Kidney capillary endothelial cell (primary cell): Measurements from ENCODE around the gene SIDT1.
A peak's percentile ranks its signal among the peaks of the same experiment; 100 is the strongest.

ENCODE experiments used
- DNase-seq: peaks from one replicate; pipeline ENCODE4 v3.0.0-alpha.2; 2018; ENCODE audit warnings: low spot score

The SIDT1 gene

GRCh38 chr3:113597596-113598354, 65.4 kb downstream of the SIDT1 start:
- no peak for DNase-seq

GRCh38 chr3:113600418-113601182, 68.2 kb downstream of the SIDT1 start:
- DNase-seq: no peak

GRCh38 chr3:113601240-113601639, 68.9 kb downstream of the SIDT1 start:
- no peak for DNase-seq

DNA sequence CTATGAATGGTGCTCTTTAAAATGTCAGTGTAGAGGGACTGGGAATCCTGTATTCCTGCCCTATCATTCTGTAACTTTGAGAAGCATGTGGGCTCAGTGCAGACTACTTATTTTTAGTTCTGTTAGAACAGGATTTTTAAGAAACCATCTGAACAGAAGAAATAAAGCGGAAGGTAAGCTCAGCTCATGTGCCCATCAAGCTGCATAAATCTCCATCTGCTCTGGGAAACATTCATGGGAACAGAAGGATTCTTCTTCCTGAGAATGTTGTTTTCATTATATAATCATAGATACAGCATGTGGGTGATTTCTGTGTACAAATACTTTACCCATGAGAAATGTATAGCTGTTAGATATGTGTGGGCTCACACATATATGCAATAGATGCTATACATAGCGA, 69.9 kb downstream of the SIDT1 start:
- DNase-seq: no peak

DNA sequence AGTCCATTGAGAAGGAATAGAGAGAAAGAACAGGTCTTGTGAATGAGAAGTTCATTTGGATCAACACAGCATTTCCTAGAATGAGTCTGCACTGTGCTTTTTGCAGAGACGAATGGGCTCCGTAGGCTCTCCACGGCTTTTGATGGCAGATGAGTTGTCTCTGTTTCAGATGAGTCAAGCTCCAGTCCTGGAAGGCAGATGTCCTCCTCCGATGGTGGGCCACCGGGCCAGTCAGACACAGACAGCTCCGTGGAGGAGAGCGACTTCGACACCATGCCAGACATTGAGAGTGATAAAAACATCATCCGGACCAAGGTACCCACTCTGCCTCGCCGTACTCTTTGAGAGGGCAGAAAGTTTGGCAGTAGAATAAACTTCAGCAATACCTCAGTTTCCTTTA, 70.5 kb downstream of the SIDT1 start:
- DNase-seq: no peak

DNA sequence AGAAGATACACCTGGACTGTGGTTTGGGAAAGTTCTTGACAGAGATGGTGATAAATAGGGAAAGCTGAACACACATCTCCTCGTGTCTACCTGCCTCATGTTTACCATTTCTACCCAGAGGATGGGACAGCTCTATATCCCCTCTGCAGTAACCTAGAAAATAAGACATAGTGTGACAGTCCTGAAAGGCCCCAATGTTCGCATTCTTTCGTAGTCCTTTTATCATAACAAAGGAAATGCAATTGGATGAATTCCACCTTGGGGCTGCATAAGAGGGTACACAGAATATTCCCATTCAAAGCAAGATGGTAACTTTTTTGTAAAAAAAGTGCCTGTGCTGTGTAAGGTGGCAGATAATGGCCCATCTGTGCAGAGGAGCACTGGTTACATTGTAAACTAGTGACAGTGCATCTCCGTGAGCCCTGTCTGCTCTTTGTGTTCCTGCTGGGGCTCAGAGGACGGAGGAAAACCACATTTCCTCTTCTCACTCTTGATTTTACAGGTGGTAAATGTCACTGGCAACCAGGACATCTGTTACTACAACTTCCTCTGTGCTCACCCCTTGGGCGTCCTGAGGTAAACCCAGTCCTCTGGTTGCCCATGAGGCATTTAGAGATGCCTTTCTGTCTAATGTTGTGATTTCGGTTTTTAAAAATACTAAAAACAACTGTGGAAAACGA, 74.3 kb downstream of the SIDT1 start:
- no peak for DNase-seq

DNA sequence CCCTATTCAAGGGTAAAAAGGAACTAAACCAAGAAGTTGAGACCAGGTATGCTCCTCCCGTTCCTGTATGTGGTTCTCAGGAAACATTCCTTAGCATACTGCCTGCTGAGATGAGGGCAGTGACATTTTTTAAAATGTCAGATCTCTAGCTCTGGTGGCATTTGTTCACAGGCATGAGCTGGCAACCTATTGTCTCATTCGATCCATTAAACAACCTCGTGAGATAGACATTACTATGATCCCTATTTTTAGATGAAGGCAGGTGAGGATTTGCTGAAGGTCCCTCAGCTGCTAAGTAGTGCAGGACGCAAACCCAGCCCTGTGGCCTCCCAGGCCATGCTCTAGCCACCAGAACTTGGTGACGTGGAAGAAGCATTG, 74.9 kb downstream of the SIDT1 start:
- DNase-seq: no peak

DNA sequence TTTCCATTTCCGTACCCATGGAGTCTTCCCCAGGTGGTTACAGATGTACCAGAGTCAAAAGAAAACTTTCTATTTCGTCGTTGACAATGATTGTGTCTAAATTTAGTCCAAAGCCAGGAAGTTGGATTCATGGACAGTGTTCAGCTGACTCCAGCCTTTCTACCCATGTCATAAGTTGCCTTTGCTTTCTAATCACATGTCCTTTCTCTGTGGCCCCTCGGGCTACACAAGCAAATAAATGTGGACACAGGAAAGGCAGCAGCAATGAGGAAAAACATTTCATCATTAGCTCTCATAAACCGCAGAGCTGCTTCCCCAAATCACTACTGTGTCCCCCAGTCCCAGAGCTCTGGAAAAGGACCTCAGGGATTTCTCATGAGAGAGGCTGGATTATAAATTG, 82.0 kb downstream of the SIDT1 start:
- DNase-seq: peak; percentile 52

DNA sequence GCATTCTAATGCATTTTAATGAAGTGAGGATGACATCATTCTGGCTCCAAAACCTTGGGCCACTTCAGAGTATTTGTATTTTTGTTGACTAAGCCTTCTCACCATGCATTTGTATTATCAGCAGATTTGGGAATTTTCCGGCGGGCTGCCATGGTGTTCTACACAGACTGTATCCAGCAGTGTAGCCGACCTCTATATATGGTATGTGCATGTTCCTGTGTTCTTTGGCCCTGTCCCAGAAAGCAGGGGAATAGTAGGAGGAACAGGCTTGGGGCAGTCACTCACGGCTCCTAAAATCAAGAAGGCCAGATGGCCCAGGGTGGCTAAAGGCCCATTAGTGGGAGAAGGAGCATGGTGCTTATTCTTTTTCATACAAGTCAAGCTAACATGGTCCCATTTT, 83.6 kb downstream of the SIDT1 start:
- no peak for DNase-seq

DNA sequence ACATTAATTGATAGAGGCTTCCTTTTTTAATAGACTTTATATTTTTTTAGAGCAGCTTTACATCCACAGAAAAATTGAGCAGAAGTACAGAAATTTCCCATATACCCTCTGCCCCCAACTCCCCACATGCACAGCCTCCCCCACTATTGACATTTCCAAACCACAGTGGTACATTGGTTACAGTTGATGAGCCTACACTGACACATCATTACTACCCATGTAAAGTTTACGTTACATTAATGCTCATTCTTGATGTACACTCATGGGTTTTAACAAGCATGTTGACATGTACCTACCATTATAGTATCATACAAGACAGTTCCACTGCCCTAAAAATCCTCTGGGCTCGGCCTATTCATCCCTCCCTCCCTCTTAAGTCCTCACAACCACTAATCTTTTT, 85.4 kb downstream of the SIDT1 start:
- no peak for DNase-seq

- no peak for DNase-seq
These were observed 87.7 kb downstream of the SIDT1 start for GRCh38 chr3:113620091-113620490.

DNA sequence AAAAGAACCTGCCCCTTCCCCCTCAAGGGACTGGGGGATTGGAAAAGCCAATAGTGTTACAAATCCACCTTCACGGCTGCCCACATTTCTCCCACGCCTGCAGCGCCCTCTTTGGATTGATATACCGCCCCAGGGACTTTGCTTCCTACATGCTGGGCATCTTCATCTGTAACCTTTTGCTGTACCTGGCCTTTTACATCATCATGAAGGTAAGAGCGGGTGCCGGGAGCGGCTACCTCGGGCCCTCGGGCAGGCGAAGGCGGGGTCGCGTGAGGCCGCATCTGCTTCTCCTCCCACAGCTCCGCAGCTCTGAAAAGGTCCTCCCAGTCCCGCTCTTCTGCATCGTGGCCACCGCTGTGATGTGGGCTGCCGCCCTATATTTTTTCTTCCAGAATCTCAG, 91.0 kb downstream of the SIDT1 start:
- no peak for DNase-seq

GRCh38 chr3:113623811-113624210, 91.5 kb downstream of the SIDT1 start:
- no peak for DNase-seq

- DNase-seq: no peak
These were observed 93.5 kb downstream of the SIDT1 start for GRCh38 chr3:113625834-113626233.

GRCh38 chr3:113626503-113627371, 94.4 kb downstream of the SIDT1 start:
- peak; percentile 50 for DNase-seq

DNA sequence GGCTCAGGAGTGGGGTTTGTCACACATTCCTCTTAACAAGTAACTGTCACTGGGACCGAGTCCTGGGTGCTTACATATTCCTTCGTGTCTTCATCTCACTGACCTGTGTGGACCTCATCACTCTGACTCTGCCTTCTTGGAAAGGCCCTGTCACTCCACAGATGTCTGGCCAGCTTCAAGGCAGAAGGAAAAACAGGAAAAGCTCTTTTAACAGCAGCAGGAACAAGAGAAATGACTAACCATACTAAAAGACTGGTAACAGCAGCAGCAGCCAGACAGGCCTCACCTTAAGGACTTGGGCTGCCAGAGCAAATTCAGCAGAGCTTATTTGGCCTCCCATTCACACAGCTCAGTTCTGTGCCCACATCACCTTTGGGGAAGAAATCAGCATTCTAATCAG, 96.0 kb downstream of the SIDT1 start:
- peak; percentile 18 for DNase-seq

DNA sequence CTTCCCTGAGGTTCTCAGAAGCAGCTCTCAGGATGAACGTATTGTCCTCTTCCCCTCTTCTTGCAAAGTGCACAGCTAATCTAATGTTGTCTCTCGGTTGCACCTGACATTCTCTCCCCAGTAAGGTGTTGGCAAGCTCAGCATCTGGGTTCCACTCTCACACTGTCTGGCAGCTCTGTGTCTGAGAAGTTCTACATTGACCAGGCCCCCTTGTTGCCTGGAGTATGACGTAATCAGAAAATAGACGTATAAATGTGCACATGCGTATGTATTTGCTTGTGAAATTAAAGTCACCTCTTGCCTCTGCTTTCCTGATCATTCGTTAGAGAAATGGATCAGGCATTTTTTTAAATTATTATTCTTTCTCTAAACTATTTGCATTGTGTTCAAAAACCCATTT, 96.4 kb downstream of the SIDT1 start:
- DNase-seq: no peak

DNA sequence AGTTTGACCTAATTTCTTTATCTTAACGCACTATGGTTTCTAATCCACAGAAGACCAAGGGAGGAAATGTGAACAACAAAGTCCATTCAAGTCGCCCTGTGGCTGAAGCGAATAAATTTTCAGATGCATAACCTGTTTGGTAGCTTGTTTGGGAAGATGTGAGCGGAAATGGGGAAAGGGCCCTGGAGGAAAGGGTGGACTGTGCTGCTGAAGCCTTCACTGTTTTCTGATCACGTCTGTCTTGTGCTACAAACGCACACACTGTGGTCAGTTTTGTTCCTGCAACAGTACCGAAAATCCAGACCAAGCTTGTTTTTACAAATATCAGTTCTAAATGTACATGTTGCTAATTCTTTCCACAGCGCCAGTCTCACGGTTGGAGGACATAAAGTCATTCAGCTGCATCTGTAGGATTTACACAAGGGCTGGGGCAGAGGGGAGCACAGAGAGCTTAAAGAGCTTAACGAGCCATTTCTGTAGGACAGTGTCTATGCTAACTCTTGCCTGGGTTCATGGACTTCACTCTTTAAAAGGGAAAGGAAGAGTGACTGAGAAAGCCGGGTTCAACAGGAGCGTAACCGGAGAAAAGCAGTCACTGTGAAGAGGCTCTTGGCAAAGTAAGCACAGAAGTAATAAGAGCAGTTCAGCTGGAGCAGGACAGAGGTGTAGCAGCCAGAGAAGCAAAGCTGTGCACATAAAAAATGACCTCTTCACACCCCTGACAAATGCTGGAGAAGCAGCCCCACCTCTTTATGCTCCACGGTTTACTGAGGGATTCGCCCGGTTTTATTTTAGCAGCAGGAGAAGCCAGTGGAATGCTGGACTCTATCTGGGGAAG, 97.4 kb downstream of the SIDT1 start:
- no peak for DNase-seq

GRCh38 chr3:113630956-113631542, 98.7 kb downstream of the SIDT1 start:
- DNase-seq: no peak

DNA sequence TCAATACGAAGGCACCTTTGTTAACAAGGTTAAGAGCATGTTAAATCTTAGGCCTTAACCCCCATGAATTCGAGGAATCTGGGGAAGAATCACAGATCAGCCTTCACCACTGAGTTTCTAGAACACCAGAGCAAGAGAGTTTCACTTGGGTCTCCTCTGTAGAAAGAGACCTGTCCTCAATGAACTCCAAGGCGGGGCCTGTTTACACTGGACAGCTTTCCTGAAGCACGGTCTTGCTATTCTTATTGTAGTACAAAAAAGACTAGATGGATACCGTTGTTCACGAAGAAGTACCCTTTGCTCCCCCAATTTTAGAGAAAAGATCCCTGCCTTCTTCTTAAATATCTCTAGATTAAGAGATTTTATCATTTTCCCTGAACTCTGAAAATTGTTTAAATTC, 99.2 kb downstream of the SIDT1 start:
- no peak for DNase-seq
